ENCODE results near the gene UBA3. TPM values are rescaled to one million over a fixed set of nuclear protein-coding genes. Genes with fewer than 3 reads are reported as not detected.
A peak's percentile ranks its signal among the peaks of the same experiment; 100 is the strongest.

Gene UBA3
- polyA plus RNA-seq, 3 donors: 77.1 to 88.5 (median 81.7) TPM

- no peak overlapping the region for H3K4me2 ChIP-seq (replicated peaks; ENCODE audit: extremely low read depth, low read length, poor library complexity, severe bottlenecking)
- H4K20me1 ChIP-seq (ENCODE audit: insufficient read depth, low read length): peaks cover 56% of the 10 kb centered on the region
- peaks cover 38 to 46% of the 10 kb centered on the region in 2 donors for H3K36me3 Mint-ChIP-seq
- no CpG with 5 or more reads among the region's 8 CpGs for WGBS (ENCODE audit: insufficient coverage)
- peaks cover 57% of the 10 kb centered on the region for H3K79me2 ChIP-seq (ENCODE audit: insufficient read depth, low read length)
- H3K4me1 ChIP-seq (ENCODE audit: control insufficient read depth in 1 of 2, insufficient read depth in 2 of 2, low read length in 2 of 2): peaks cover 20 to 38% of the 10 kb centered on the region in 2 donors
- H3K4me3 Mint-ChIP-seq: no peak overlapping the region
- H3K27me3 Mint-ChIP-seq (ENCODE audit: low read depth in 3 of 3): no peaks in the 10 kb centered on the region
- H3K9me3 Mint-ChIP-seq: peaks cover 0 to 2% (median 0%) of the 10 kb centered on the region in 7 donors
- DNase-seq: no peak
- intact Hi-C loops (cut with micrococcal nuclease): no loop called here
- no peaks in the 10 kb centered on the region for H3K9me3 ChIP-seq (replicated peaks in 1 of 2; ENCODE audit: control insufficient read depth in 1 of 2, insufficient read depth in 1 of 2, low read length in 2 of 2)
- H3K36me3 ChIP-seq (replicated peaks in 1 of 2; ENCODE audit: control insufficient read depth in 1 of 2, insufficient read depth in 2 of 2, low read length in 2 of 2): peaks cover 35 to 68% of the 10 kb centered on the region in 2 donors
- H3K27ac ChIP-seq (ENCODE audit: low read depth in 1 of 2, low read length in 2 of 2): peak overlapping the region in 1 of 2 donors; percentile 47
- H3K4me1 Mint-ChIP-seq: peaks cover 41% of the 10 kb centered on the region
- no peak overlapping the region for H3K9ac ChIP-seq (ENCODE audit: insufficient read depth, low read length, poor library complexity, severe bottlenecking)
- TF ChIP-seq, protein P1, sequence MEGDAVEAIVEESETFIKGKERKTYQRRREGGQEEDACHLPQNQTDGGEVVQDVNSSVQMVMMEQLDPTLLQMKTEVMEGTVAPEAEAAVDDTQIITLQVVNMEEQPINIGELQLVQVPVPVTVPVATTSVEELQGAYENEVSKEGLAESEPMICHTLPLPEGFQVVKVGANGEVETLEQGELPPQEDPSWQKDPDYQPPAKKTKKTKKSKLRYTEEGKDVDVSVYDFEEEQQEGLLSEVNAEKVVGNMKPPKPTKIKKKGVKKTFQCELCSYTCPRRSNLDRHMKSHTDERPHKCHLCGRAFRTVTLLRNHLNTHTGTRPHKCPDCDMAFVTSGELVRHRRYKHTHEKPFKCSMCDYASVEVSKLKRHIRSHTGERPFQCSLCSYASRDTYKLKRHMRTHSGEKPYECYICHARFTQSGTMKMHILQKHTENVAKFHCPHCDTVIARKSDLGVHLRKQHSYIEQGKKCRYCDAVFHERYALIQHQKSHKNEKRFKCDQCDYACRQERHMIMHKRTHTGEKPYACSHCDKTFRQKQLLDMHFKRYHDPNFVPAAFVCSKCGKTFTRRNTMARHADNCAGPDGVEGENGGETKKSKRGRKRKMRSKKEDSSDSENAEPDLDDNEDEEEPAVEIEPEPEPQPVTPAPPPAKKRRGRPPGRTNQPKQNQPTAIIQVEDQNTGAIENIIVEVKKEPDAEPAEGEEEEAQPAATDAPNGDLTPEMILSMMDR (IDR thresholded peaks at IDR 0.05): no peak
- H3K27me3 ChIP-seq (ENCODE audit: control insufficient read depth in 2 of 2, insufficient read depth in 2 of 2, low read length in 2 of 2): no peaks in the 10 kb centered on the region
- H2AFZ ChIP-seq (ENCODE audit: insufficient read depth, low read depth, low read length, poor library complexity, severe bottlenecking): no peak overlapping the region
- peak overlapping the region in 6 of 7 donors; percentile 7 to 55 (median 42) for H3K27ac Mint-ChIP-seq
- H3K4me3 ChIP-seq (replicated peaks in 1 of 3; ENCODE audit: low read depth in 2 of 3, low read length in 3 of 3): no peak overlapping the region
Observed at GRCh38 chr3:69104586-69104985, 24.4 kb upstream of the UBA3 start.

GRCh38 chr3:69103123-69103522, 23.0 kb upstream of the UBA3 start:
- no peak overlapping the region for H2AFZ ChIP-seq (ENCODE audit: insufficient read depth, low read depth, low read length, poor library complexity, severe bottlenecking)
- H3K4me3 ChIP-seq (replicated peaks in 1 of 3; ENCODE audit: low read depth in 2 of 3, low read length in 3 of 3): no peak overlapping the region
- Mint-ChIP-seq H3K4me3 (no peak overlapping the region), H3K4me1 (peaks cover 47% of the 10 kb centered on the region), H3K36me3 (peaks cover 39 to 46% of the 10 kb centered on the region in 2 donors), H3K27ac (no peak overlapping the region), H3K27me3 (ENCODE audit: low read depth in 3 of 3) (no peaks in the 10 kb centered on the region), H3K9me3 (peaks cover 0 to 2% (median 0%) of the 10 kb centered on the region in 7 donors)
- intact Hi-C loops (cut with micrococcal nuclease): no loop called here
- H3K27ac ChIP-seq (ENCODE audit: low read depth in 1 of 2, low read length in 2 of 2): peak overlapping the region in 1 of 2 donors; percentile 47
- no peak overlapping the region for H3K9ac ChIP-seq (ENCODE audit: insufficient read depth, low read length, poor library complexity, severe bottlenecking)
- no peaks in the 10 kb centered on the region for H3K9me3 ChIP-seq (replicated peaks in 1 of 2; ENCODE audit: control insufficient read depth in 1 of 2, insufficient read depth in 1 of 2, low read length in 2 of 2)
- H3K4me1 ChIP-seq (ENCODE audit: control insufficient read depth in 1 of 2, insufficient read depth in 2 of 2, low read length in 2 of 2): peaks cover 30 to 47% of the 10 kb centered on the region in 2 donors
- WGBS (ENCODE audit: insufficient coverage): no CpG with 5 or more reads among the region's 3 CpGs
- DNase-seq: no peak
- TF ChIP-seq, protein P1 (IDR thresholded peaks at IDR 0.05): no peak
- H3K79me2 ChIP-seq (ENCODE audit: insufficient read depth, low read length): peaks cover 71% of the 10 kb centered on the region
- no peak overlapping the region for H3K4me2 ChIP-seq (replicated peaks; ENCODE audit: extremely low read depth, low read length, poor library complexity, severe bottlenecking)
- H3K36me3 ChIP-seq (replicated peaks in 1 of 2; ENCODE audit: control insufficient read depth in 1 of 2, insufficient read depth in 2 of 2, low read length in 2 of 2): peaks cover 35 to 71% of the 10 kb centered on the region in 2 donors
- no peaks in the 10 kb centered on the region for H3K27me3 ChIP-seq (ENCODE audit: control insufficient read depth in 2 of 2, insufficient read depth in 2 of 2, low read length in 2 of 2)
- H4K20me1 ChIP-seq (ENCODE audit: insufficient read depth, low read length): peaks cover 70% of the 10 kb centered on the region
